Transverse colon (tissue), 4 donors: ENCODE results near the gene OSBPL10. TPM values are rescaled to one million over a fixed set of nuclear protein-coding genes. Genes with fewer than 3 reads are reported as not detected.

ENCODE experiments used
- DNase-seq: peaks from one replicate; pipeline ENCODE4 v3.0.0-alpha.2; 2019
- H3K27ac ChIP-seq, 4 donors: fragments of 200-600 bp; sonication (generic); 2 replicates each; pipeline ENCODE4 v1.5.1; 2016 to 2018; ENCODE audit warnings: inconsistent platforms in 4 of 4
- H3K27me3 ChIP-seq: fragments of 200-600 bp; sonication (generic); 2 replicates; pipeline ENCODE4 v1.5.1; 2017; ENCODE audit warnings: inconsistent platforms
- H3K36me3 ChIP-seq, 4 donors: fragments of 200-600 bp; sonication (generic); 2 replicates each; pipeline ENCODE4 v1.5.1; 2017 to 2019; ENCODE audit warnings: inconsistent platforms in 4 of 4
- H3K4me1 ChIP-seq, 4 donors: fragments of 200-600 bp; sonication (generic); 2 replicates each; pipeline ENCODE4 v1.5.1; 2017 to 2020; ENCODE audit warnings: inconsistent platforms in 4 of 4
- H3K4me3 ChIP-seq, 4 donors: fragments of 200-600 bp; sonication (generic); 1 replicate in 1 of 4; 2 replicates in 3 of 4; pipeline versions ENCODE4 v1.5.1 to v1.6.1; 2017 to 2019; ENCODE audit warnings: inconsistent platforms in 4 of 4
- H3K9me3 ChIP-seq, 2 donors: fragments of 200-600 bp; sonication (generic); 2 replicates each; pipeline ENCODE4 v1.5.1; 2017 to 2019; ENCODE audit warnings: inconsistent platforms in 2 of 2
- CTCF ChIP-seq, 5 experiments: fragments of 200-600 bp in 3 of 5; fragments of 450-650 bp in 2 of 5; sonication (generic) in 3 of 5; IDR thresholded peaks; 1 replicate in 2 of 5; 2 replicates in 3 of 5; pipeline ENCODE4 v1.5.1; 2016 to 2017; ENCODE audit warnings: antibody characterized with exemption in 5 of 5, inconsistent platforms in 3 of 5, mild to moderate bottlenecking in 2 of 5, moderate library complexity in 1 of 5
- EP300 ChIP-seq: sonication (generic); formaldehyde crosslinking; IDR thresholded peaks from one replicate; pipeline ENCODE4 v1.6.1; 2017; ENCODE audit warnings: antibody characterized with exemption, low read depth
- POLR2A ChIP-seq: fragments of 450-650 bp; IDR thresholded peaks from one replicate; pipeline ENCODE4 v1.6.1; 2016; ENCODE audit warnings: antibody characterized with exemption, mild to moderate bottlenecking, moderate library complexity
- POLR2AphosphoS5 ChIP-seq, 3 donors: sonication (generic); formaldehyde crosslinking; IDR thresholded peaks; one replicate each; pipeline ENCODE4 v1.6.1; 2016; ENCODE audit warnings: antibody characterized with exemption in 3 of 3
- WGBS, 2 donors: methylation state at CpG; one replicate each; pipeline ENCODE4 v1.1.5; 2018; ENCODE audit warnings: low coverage in 1 of 2; 5-methylcytosine and 5-hydroxymethylcytosine counted together
- in situ Hi-C, 4 donors: fragments of 200-750 bp; cut with MboI; loops; one replicate each; pipeline versions ENCODE4 v1.15.0 to v1.15.1; 2017; ENCODE audit warnings: low sequenced_read_pairs in 3 of 4, low pct_ligation_motif_present in 1 of 4, low pct_unique_long_range_greater_than_20kb in 1 of 4
- intact Hi-C: fragments of 100-400 bp; cut with DNase I; formaldehyde crosslinking; loops from one replicate; pipeline ENCODE4 v1.15.1; 2023; ENCODE audit warnings: low total_unique reads
- total RNA-seq, 4 donors: library from RNA; depleted of rRNA; stranded (reverse); fragments of >200 nt; gene quantifications; one replicate each; pipeline ENCODE4 v1.1.0, GENCODE V29; 2016

Gene OSBPL10
- total RNA-seq, 4 donors from 2014 or later: 10.0 to 34.8 (median 19.5) TPM

DNA sequence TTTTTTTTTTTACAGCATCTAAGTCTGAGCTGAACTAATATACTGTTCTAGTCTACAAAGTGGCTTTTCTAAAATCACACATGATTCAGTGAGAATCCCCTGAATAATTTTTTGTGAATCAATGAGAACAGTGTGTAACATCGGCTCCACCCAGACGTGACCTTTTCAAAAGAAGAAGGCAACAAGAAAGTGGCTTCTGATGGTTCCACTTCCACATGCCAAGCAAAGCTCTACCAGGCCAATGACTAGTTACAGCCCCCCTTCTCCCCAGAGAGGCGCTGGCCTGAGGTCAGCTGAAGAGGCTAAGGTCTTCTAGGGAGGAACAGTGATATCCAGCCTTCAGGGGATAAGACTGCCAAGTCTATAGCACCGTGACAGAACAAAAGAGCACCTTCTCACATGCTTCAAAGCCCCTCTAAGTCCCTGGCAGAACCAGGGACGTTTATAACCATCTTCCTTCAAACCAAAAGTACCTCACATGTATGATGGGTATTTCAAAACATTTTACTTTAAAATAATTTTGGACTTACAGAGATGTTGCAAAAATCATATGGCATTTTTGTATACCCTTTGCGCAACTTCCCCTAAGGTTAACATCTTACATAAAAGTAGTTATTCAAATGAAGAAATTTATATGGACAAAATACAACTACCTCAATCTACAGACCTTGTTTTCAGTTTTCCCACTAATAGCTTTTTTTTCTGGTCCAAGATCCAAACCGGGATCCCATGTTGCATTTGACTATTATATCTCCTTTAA lies 177.9 kb downstream of the OSBPL10 start:
- Histone ChIP-seq H3K9me3 (no peaks in the 10 kb centered on the region), H3K36me3 (no peaks in the 10 kb centered on the region), H3K4me1 (no peaks in the 10 kb centered on the region), H3K27ac (no peak overlapping the region), H3K4me3 (no peak overlapping the region), H3K27me3 (no peaks in the 10 kb centered on the region)
- WGBS, 2 donors: 80 to 95% methylated on average over 7 of the region's 7 CpGs
- in situ Hi-C loops: no loop called here
- intact Hi-C loops: no loop called here
- peak; percentile 31 for DNase-seq
- no peak for TF ChIP-seq POLR2A
- no peak for TF ChIP-seq CTCF (IDR thresholded peaks at IDR 0.05)
- no peak for TF ChIP-seq POLR2AphosphoS5 (IDR thresholded peaks at IDR 0.05)
- TF ChIP-seq EP300: no peak

GRCh38 chr3:31800436-31800835 lies 180.6 kb downstream of the OSBPL10 start:
- no peak overlapping the region for H3K27ac ChIP-seq
- H3K9me3 ChIP-seq: no peaks in the 10 kb centered on the region
- DNase-seq: no peak
- intact Hi-C loops: no loop called here
- no peaks in the 10 kb centered on the region for H3K36me3 ChIP-seq
- WGBS, 2 donors: 90 to 100% methylated on average over 1 to 4 of the region's 4 CpGs
- no peaks in the 10 kb centered on the region for H3K4me1 ChIP-seq
- no peak overlapping the region for H3K4me3 ChIP-seq
- no peak for TF ChIP-seq EP300
- TF ChIP-seq CTCF (IDR thresholded peaks at IDR 0.05): no peak
- in situ Hi-C loops: no loop called here
- H3K27me3 ChIP-seq: no peaks in the 10 kb centered on the region

DNA sequence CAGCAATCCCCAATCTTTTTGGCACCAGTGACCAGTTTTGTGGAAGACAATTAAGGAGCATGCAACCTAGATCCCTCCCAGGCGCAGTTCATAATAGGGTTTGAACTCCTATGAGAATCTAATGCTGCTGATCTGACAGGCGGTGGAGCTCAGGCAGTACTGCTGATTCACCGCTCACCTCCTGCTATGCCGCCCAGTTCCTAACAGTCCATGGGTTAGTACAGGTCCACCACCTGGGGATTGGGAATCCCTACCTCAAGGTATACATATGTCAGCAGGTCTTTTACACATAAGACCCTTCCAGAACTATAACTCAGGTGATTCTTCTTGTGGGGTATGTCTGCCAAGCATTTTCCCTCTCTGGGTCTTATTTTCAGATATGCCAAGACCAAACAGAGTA lies 182.2 kb downstream of the OSBPL10 start:
- TF ChIP-seq CTCF (IDR thresholded peaks at IDR 0.05) (no peak), EP300 (no peak), POLR2A (no peak), POLR2AphosphoS5 (IDR thresholded peaks at IDR 0.05) (no peak)
- WGBS, 2 donors: 100% methylated on average over 4 of the region's 4 CpGs; no CpG with 5 or more reads in 1 of the 2 donors
- no peaks in the 10 kb centered on the region for H3K9me3 ChIP-seq
- no peaks in the 10 kb centered on the region for H3K4me1 ChIP-seq
- no peaks in the 10 kb centered on the region for H3K36me3 ChIP-seq
- no peak for DNase-seq
- H3K27ac ChIP-seq: no peak overlapping the region
- intact Hi-C loops: no loop called here
- H3K27me3 ChIP-seq: no peaks in the 10 kb centered on the region
- no peak overlapping the region for H3K4me3 ChIP-seq
- in situ Hi-C loops: no loop called here

GRCh38 chr3:31793821-31794220 lies 187.2 kb downstream of the OSBPL10 start:
- Histone ChIP-seq H3K4me3 (no peak overlapping the region), H3K27me3 (no peaks in the 10 kb centered on the region), H3K9me3 (no peaks in the 10 kb centered on the region), H3K4me1 (no peaks in the 10 kb centered on the region), H3K27ac (no peak overlapping the region), H3K36me3 (no peaks in the 10 kb centered on the region)
- intact Hi-C loops (no loop called here), in situ Hi-C loops (no loop called here)
- no peak for DNase-seq
- WGBS, 2 donors: 88% methylated on average over 4 of the region's 4 CpGs; no CpG with 5 or more reads in 1 of the 2 donors
- no peak for TF ChIP-seq POLR2AphosphoS5 (IDR thresholded peaks at IDR 0.05)
- no peak for TF ChIP-seq POLR2A
- TF ChIP-seq CTCF (IDR thresholded peaks at IDR 0.05): no peak
- TF ChIP-seq EP300: no peak
